ENCODE data around the gene PLD3.
"Not testable (repeated sequence)": the region's sequence is repeated elsewhere in the genome, so short reads cannot be mapped to it uniquely, and the experiment has no call there.

Gene PLD3

DNA sequence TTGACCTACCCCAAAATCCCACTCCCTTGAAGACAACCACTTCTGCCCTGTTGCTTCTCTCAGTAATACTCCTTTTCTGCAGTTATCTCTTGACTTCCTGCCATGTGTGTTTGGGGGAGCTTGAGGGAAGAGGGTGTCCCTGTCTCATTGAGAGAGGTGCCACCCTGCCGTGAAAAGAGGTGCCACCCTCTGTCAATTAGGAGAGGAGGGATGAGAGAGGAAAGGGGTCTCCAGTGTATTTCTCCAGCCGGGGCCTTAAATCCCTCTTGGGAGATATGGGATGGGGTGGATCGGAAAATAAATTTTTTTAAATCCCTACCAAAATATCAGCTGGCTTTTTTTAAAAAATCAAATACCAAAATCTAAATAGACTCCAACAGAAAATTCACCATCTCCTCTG, 16.5 kb downstream of the PLD3 start:
- no peak for DNase-seq

- DNase-seq, result peak in 13 of 14 donors; percentile 4 to 75 (median 33)
Measured at GRCh38 chr19:40365613-40366401, 17.3 kb downstream of the PLD3 start.

- no peak for DNase-seq
Measured at GRCh38 chr19:40366697-40367561, 18.4 kb downstream of the PLD3 start.

GRCh38 chr19:40367577-40368434, 19.3 kb downstream of the PLD3 start:
- DNase-seq, result no peak

DNA sequence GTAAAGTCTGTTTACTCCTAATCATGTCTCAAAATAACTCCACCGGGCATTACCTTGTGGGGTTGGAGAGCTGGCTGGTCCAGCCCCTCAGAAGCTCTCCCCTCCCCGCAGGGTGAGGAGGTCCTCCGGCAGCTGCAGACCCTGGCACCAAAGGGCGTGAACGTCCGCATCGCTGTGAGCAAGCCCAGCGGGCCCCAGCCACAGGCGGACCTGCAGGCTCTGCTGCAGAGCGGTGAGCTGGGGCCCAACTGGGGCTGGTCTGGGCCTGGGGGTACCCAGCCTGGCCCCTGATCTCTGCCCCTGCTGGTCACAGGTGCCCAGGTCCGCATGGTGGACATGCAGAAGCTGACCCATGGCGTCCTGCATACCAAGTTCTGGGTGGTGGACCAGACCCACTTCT, 21.3 kb downstream of the PLD3 start:
- DNase-seq, result no peak

DNA sequence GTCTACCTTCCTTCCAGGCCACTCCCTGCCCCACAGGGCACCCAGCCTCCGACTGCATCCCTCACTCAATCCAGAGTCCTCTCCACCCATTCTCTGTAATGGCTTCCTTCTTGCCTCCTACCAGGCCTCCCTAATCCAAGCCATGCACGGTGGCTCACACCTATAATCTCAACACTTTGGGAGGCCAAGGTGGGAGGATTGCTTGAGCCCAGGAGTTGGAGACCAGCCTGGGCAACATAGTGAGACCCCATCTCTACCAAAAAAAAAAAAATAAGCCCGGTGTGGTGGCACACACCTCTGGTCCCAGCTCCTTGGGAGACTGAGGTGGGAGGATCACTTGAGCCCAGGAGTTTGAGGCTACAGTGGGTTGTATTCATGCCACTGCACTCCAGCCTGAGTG, 21.8 kb downstream of the PLD3 start:
- DNase-seq, result not testable (repeated sequence)

GRCh38 chr19:40370997-40371801, 22.7 kb downstream of the PLD3 start:
- no peak for DNase-seq

DNA sequence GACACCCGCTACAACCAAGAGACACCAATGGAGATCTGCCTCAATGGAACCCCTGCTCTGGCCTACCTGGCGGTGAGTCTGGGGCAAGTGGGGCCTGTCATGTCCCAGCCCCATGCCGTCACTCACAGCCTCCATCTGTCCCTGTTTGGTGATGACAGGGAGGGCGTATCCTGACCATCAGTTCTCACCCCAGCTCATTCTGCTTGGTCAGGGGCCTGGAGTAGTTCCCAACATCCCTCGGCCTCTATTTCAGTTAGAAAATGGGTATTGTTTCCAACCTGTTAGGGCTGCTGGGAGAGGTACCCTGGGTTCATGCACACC, 23.3 kb downstream of the PLD3 start:
- no peak for DNase-seq

- no peak for DNase-seq
Measured at GRCh38 chr19:40374084-40374483, 25.6 kb downstream of the PLD3 start.

GRCh38 chr19:40376286-40376862, 27.9 kb downstream of the PLD3 start:
- no peak for DNase-seq

- DNase-seq, result no peak
Measured at GRCh38 chr19:40377876-40378385, 29.4 kb downstream of the PLD3 start.

- DNase-seq, result no peak
Measured at GRCh38 chr19:40378509-40378908, 30.0 kb downstream of the PLD3 start.

GRCh38 chr19:40379446-40380198, 31.1 kb downstream of the PLD3 start:
- no peak for DNase-seq

- DNase-seq, result no peak
Measured at GRCh38 chr19:40380199-40381037, 31.9 kb downstream of the PLD3 start.

- DNase-seq, result no peak
Measured at GRCh38 chr19:40381321-40381720, 32.8 kb downstream of the PLD3 start.

- no peak for DNase-seq
Measured at GRCh38 chr19:40383668-40384248, 35.3 kb downstream of the PLD3 start.

DNA sequence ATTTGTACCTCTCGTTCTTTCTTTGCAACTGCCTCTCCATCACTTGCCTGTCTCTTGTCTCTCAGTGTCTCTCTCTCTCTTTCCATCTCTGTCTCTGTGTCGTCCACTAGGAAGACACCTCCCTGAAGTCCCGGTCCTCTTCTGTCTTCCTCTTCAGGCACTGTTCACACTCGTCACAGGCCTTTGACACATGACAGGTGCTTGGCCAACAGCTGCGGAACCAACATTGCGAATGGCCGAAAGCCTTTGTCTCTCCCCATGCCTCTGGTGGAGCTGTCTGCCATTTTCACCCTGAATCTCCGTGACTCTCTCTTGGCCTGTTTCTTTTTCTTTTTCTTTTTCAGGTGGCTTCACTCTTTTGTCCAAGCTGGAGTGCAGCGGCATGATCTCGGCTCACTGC, 38.7 kb downstream of the PLD3 start:
- DNase-seq, result no peak

DNA sequence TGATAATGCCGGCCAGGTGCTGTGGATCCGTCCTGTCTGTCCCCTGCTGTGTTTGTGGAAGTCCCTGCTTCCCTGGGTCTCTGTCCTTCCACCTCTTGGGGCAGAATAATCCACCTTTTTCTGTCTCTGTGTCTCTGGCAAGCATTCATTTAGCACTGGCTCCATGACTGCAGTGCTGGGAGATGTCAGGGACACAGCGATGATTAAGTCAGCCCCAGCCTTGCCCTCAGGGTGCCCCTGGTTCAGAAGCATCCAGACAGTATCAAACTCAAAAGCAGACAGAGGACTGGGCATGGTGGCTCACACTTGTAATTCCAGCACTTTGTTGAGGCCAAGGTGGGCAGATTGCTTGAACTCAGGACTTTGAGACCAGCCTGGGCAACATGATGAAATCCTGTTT, 40.0 kb downstream of the PLD3 start:
- no peak for DNase-seq

DNA sequence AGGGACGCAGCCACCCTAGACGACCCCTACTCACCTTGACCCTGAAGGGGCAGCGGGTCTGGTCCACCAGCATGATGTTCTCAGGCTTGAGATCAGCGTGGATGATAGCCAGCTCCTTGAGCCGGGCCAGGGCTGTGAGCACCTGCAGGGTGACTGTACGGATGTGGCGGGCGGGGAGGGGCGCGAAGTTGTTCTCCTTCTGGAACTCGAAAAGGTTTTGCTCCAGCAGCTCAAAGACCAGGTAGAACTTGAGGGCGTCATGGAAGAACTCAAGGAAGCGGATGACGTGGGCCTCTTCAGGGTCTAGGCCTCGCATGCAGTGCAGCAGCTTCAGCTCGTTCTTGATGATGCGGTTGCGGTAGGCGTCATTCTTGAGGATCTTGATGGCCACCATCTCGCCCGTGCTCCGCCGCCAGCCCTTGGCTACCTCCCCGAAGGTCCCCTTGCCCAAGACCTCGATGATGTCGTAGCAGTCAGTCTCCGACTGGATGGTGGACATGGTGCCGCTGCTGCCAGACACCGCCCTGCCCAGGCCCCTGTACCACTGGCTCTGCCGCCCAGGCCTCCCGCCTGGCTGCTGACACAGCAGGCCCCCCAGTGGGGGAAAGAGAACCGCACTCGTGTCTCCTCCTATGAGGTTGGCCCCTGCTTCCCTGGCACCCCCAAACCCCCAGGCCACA, 41.0 kb downstream of the PLD3 start:
- DNase-seq, result no peak
